Fibroblast of lung (primary cell): ENCODE measurements around the gene FUCA2. TPM values are rescaled to one million over a fixed set of nuclear protein-coding genes. Genes with fewer than 3 reads are reported as not detected.

Source experiments
- DNase-seq, 2 donors: peaks; one replicate each; pipeline versions ENCODE4 v3.0.0 to v3.0.0-alpha.2; 2010; ENCODE audit warnings: low read depth in 2 of 2
- H2AFZ ChIP-seq: 2 replicates; pipeline ENCODE4 v1.5.1; 2012; ENCODE audit warnings: low read length, control low read depth, inconsistent platforms
- H3K27ac ChIP-seq: 2 replicates; pipeline ENCODE4 v1.5.1; 2011; ENCODE audit warnings: low read length, control low read depth; ENCODE audit not compliant: insufficient read depth
- H3K27me3 ChIP-seq: 2 replicates; pipeline ENCODE4 v1.5.1; 2011; ENCODE audit warnings: mild to moderate bottlenecking, low read length; ENCODE audit not compliant: control insufficient read depth, insufficient read depth
- H3K36me3 ChIP-seq: 2 replicates; pipeline ENCODE4 v1.5.1; 2011; ENCODE audit warnings: low read length; ENCODE audit not compliant: control insufficient read depth, insufficient read depth
- H3K4me1 ChIP-seq: 2 replicates; pipeline ENCODE4 v1.5.1; 2011; ENCODE audit warnings: low read length; ENCODE audit not compliant: control insufficient read depth, insufficient read depth; ENCODE audit errors: extremely low read depth
- H3K4me2 ChIP-seq: 2 replicates; pipeline ENCODE4 v1.5.1; 2011; ENCODE audit warnings: low read length, control low read depth; ENCODE audit not compliant: insufficient read depth; ENCODE audit errors: extremely low read depth
- H3K4me3 ChIP-seq, 4 experiments: fragments of 200-600 bp in 1 of 4; sonication (generic) in 1 of 4; replicated peaks in 1 of 4; 2 replicates each; pipeline ENCODE4 v1.5.1; 2011 to 2016; ENCODE audit warnings: low read length in 4 of 4, low read depth in 3 of 4, mild to moderate bottlenecking in 3 of 4, control low read depth in 2 of 4, inconsistent platforms in 1 of 4, mixed read lengths in 1 of 4; ENCODE audit not compliant: insufficient read depth in 1 of 4; ENCODE audit errors: control extremely low read depth in 1 of 4
- H3K79me2 ChIP-seq: 2 replicates; pipeline ENCODE4 v1.5.1; 2012; ENCODE audit warnings: mild to moderate bottlenecking, low read length, inconsistent platforms; ENCODE audit not compliant: control insufficient read depth, insufficient read depth
- H3K9ac ChIP-seq: 2 replicates; pipeline ENCODE4 v1.5.1; 2011; ENCODE audit warnings: mild to moderate bottlenecking, low read length, control low read depth; ENCODE audit not compliant: insufficient read depth
- H3K9me3 ChIP-seq: 2 replicates; pipeline ENCODE4 v1.5.1; 2012; ENCODE audit warnings: low read depth, low read length; ENCODE audit not compliant: control insufficient read depth, insufficient read depth
- H4K20me1 ChIP-seq: 2 replicates; pipeline ENCODE4 v1.5.1; 2011; ENCODE audit warnings: low read length; ENCODE audit not compliant: control insufficient read depth, insufficient read depth; ENCODE audit errors: extremely low read depth
- EZH2 ChIP-seq: IDR thresholded peaks from 2 replicates; pipeline ENCODE4 v1.5.1; 2012; ENCODE audit warnings: low read length, control low read depth, mild to moderate bottlenecking; ENCODE audit errors: missing control alignments
- polyA plus RNA-seq, 2 donors: library from polyadenylated mRNA; depleted of rRNA in 1 of 2; stranded (reverse) in 1 of 2; unstranded in 1 of 2; fragments of >200 nt; gene quantifications; 2 replicates each; pipeline ENCODE4 v1.2.1, GENCODE V29; 2011 to 2012; ENCODE audit warnings: missing spikeins in 1 of 2
- total RNA-seq: library from RNA; depleted of rRNA; stranded (reverse); fragments of >200 nt; gene quantifications from 2 replicates; pipeline ENCODE4 v1.2.1, GENCODE V29; 2014
- TF ChIP-seq, protein P1 (sequence below), 2 donors: IDR thresholded peaks in 1 of 2; conservative IDR thresholded peaks in 1 of 2; 1 replicate in 1 of 2; 2 replicates in 1 of 2; pipeline ENCODE4 v1.5.1; 2011 to 2012; ENCODE audit warnings: low read length in 2 of 2, control low read depth in 1 of 2, inconsistent platforms in 1 of 2, low read depth in 1 of 2, mild to moderate bottlenecking in 1 of 2

FUCA2 gene
- total and polyA plus RNA-seq, 2 donors (not counting 1 experiment from before 2014, with no cell fraction given): 60.8 to 107 TPM

DNA sequence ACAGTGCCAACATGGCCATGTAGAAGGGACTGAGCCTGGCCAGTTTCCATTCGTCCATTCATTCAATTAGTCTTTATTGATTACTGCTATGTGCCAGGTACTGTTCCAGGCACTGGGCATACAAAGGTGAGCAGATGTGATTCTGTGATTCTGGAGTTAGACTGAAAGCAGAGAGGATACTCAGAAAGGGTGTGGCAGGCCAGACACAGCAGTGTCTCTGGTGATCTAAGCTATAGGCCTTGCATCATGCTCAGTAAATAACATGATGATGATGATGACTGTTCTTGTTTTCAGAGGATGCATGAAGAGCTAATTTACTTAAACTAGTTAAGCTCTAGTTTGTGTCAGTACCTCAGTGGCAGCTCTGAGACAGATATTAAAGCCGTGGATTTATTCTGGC, 31.4 kb upstream of the FUCA2 start:
- H3K9ac ChIP-seq: no peak overlapping the region
- no peak overlapping the region for H2AFZ ChIP-seq
- no peak overlapping the region for H3K4me3 ChIP-seq
- no peaks in the 10 kb centered on the region for H3K36me3 ChIP-seq
- H3K4me1 ChIP-seq: no peaks in the 10 kb centered on the region
- H3K27me3 ChIP-seq: no peaks in the 10 kb centered on the region
- H3K9me3 ChIP-seq: no peaks in the 10 kb centered on the region
- no peak overlapping the region for H3K4me2 ChIP-seq
- H4K20me1 ChIP-seq: no peaks in the 10 kb centered on the region
- no peak overlapping the region for H3K27ac ChIP-seq
- DNase-seq: no peak
- no peak for TF ChIP-seq EZH2
- TF ChIP-seq, protein P1, sequence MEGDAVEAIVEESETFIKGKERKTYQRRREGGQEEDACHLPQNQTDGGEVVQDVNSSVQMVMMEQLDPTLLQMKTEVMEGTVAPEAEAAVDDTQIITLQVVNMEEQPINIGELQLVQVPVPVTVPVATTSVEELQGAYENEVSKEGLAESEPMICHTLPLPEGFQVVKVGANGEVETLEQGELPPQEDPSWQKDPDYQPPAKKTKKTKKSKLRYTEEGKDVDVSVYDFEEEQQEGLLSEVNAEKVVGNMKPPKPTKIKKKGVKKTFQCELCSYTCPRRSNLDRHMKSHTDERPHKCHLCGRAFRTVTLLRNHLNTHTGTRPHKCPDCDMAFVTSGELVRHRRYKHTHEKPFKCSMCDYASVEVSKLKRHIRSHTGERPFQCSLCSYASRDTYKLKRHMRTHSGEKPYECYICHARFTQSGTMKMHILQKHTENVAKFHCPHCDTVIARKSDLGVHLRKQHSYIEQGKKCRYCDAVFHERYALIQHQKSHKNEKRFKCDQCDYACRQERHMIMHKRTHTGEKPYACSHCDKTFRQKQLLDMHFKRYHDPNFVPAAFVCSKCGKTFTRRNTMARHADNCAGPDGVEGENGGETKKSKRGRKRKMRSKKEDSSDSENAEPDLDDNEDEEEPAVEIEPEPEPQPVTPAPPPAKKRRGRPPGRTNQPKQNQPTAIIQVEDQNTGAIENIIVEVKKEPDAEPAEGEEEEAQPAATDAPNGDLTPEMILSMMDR (conservative IDR thresholded peaks at IDR 0.05 in 1 of 2, IDR thresholded peaks at IDR 0.05 in 1 of 2; ENCODE audit: low read depth in 1 of 2, low read length in 2 of 2): no peak
- H3K79me2 ChIP-seq: no peaks in the 10 kb centered on the region

DNA sequence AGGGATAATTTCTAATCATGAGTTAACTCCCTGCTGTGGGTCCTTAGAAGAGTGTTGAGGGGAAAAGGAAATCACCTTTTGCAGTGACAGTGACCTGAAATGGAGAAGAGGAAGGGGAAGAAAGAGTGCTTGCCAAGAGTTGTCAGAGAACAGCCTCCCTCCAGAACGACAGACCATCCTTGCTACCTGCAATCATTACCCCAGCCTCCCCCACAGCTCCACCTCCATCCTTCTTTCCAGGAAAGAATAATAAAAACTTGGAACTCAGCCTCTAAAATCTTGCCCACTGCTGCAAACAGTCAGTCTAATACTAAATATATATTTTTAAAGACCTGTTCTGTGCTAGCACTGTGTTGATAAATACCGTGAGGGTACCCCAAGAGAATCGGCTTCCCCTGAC, 28.7 kb upstream of the FUCA2 start:
- no peaks in the 10 kb centered on the region for H3K9me3 ChIP-seq
- no peak overlapping the region for H3K4me2 ChIP-seq
- H3K79me2 ChIP-seq: no peaks in the 10 kb centered on the region
- no peak for DNase-seq
- H3K4me1 ChIP-seq: peaks cover 2% of the 10 kb centered on the region
- no peaks in the 10 kb centered on the region for H3K27me3 ChIP-seq
- H4K20me1 ChIP-seq: no peaks in the 10 kb centered on the region
- no peak overlapping the region for H3K9ac ChIP-seq
- H3K36me3 ChIP-seq: no peaks in the 10 kb centered on the region
- TF ChIP-seq, protein P1 (conservative IDR thresholded peaks at IDR 0.05 in 1 of 2, IDR thresholded peaks at IDR 0.05 in 1 of 2; ENCODE audit: low read depth in 1 of 2, low read length in 2 of 2): no peak
- TF ChIP-seq EZH2: no peak
- H3K4me3 ChIP-seq: no peak overlapping the region
- no peak overlapping the region for H2AFZ ChIP-seq
- no peak overlapping the region for H3K27ac ChIP-seq

DNA sequence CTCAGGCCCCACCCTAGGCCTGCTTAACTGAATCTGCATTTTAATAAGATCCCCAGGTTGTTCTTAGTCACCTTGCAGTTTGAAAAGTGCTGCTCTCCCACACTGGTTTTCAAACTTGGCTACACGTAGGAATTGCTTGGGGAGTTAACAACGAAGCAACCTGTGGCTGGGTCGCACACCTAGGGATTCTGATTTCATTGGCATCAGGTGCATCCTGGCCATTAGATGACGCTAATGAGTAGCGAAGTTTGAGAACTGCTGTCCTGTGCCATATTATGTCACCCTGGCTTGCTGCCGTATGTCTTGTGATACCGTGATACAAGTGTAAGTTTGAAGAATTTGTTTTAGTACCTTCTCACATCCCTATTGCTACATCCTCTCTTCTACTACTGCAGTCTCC, 28.2 kb upstream of the FUCA2 start:
- no peak for DNase-seq
- H2AFZ ChIP-seq: no peak overlapping the region

More for the DNA sequence above, 28.2 kb upstream of the FUCA2 start:
- Histone ChIP-seq H3K4me1 (peaks cover 2% of the 10 kb centered on the region), H3K9me3 (no peaks in the 10 kb centered on the region), H3K27me3 (no peaks in the 10 kb centered on the region), H3K36me3 (no peaks in the 10 kb centered on the region), H3K79me2 (no peaks in the 10 kb centered on the region), H3K4me3 (no peak overlapping the region), H4K20me1 (no peaks in the 10 kb centered on the region), H3K27ac (no peak overlapping the region), H3K9ac (no peak overlapping the region), H3K4me2 (no peak overlapping the region)
- TF ChIP-seq, protein P1 (conservative IDR thresholded peaks at IDR 0.05 in 1 of 2, IDR thresholded peaks at IDR 0.05 in 1 of 2; ENCODE audit: low read depth in 1 of 2, low read length in 2 of 2): no peak
- TF ChIP-seq EZH2: no peak
